ENCODE data around the gene OR5AN1.
"Not testable (repeated sequence)": the region's sequence is repeated elsewhere in the genome, so short reads cannot be mapped to it uniquely, and the experiment has no call there.

OR5AN1 gene, protein sequence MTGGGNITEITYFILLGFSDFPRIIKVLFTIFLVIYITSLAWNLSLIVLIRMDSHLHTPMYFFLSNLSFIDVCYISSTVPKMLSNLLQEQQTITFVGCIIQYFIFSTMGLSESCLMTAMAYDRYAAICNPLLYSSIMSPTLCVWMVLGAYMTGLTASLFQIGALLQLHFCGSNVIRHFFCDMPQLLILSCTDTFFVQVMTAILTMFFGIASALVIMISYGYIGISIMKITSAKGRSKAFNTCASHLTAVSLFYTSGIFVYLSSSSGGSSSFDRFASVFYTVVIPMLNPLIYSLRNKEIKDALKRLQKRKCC

DNA sequence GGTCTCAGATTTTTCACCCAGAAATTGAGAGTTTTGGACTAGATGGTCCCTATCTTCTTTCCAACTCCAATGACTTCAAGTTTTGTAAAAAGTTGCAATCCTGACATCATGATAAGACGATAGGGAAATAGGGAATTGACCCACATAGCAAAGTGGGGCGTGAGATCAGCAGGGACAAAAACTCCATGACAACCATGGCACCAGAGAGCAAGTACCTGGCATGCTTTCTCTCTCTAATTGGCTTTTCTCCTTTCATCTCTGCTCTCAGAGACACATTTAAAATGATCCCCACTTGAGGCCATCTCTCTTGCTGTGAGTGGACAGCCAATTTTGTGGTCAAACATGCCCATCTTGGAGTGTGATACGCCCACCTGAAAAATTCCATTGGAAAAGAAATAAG is at the start of gene OR5AN1:
Gene OR5AN1 (plus strand): TSS at position 301 of the 400 bp plus-strand sequence. CDS start 5,564 bp downstream, outside the sequence.
- DNase-seq = no peak

DNA sequence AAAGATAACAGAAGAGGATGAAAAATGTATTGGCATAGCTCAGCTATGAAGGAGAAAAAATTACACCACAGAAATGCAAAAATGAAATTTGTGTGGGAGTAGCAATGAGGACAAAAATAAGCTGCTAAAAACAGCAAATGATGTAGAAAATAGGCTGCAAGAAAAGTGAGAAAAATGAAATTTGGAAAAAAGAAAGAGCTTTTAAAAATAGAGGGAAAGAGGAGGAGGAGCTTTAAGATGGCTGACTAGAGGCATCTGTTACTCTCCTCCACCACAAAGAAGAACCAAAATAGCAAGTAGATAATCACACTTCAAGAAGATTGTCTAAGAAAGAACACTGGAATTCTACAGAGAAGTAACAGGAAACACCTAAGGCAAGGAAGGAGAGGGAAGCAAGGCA is 23.7 kb upstream of the OR5AN1 start:
- no peak for DNase-seq

DNA sequence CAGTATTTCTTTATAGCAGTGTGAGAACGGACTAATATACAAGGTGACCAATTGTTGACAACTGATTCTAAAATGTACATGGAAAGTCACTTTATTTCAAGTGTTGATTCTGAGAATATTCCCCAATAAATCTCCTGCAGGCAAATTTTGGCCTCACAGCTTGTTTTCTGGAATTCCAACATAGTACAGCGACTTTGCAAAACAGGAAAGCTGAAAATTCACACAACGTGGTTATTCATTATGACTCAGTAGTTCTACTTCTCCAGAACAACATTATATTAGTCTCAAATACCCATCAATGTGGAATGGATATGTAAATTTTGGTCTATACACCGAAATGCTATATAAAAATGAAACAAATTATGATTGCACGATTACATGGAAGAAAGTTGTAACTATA is 22.5 kb upstream of the OR5AN1 start:
- no peak for DNase-seq

DNA sequence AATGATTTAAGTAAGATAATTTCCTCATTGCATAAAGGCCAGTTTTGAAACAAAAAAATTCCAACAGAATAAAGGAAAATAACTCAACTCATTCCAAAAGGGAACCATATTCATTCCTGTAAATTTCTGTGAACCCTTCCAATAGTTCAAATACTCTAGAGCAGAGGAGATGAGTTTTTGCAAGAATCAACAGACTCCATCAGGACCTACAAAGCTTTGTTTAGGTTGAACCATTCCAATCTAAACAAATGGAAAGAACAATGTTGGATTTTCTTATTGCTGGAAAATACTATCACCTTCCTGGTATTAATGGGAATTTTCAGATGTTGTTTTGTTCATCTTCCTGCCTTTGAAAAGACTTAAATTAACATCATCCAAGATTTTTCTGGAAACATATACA is 21.8 kb upstream of the OR5AN1 start:
- no peak for DNase-seq

DNA sequence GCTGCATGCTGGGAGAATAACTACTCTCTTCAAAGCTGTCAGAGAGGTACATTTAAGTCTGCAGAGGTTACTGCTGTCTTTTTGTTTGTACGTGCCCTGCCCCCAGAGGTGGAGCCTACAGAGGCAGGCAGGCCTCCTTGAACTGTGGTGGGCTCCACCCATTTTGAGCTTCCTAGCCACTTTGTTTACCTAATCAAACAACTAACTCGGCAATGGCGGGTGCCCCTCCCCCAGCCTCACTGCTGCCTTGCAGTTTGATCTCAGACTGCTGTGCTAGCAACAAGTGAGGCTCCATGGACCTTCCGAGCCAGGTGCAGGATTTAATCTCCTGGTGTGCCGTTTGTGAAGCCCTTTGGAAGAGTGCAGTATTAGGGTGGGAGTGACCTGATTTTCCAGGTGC is 9.0 kb upstream of the OR5AN1 start:
- DNase-seq = not testable (repeated sequence)

DNA sequence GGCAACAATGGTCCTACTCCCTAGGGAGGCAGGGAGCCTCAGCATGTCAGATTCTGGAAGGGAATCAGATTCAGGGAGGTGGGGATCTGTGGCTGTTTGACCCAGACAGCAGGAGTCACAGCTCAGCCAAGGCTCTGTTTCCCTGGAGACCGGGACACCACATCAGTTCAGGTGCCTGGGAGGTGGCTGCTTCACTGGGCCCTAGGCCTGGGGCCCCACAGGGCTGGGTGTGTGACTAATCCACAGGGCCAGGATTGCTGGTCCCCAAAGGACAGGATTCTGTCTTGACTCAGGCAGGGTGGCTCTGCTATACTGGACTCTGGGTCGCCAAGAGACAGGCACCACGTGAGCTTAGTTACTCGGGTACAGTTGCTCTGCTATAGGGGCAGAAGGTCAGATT is 3.5 kb upstream of the OR5AN1 start:
- no peak for DNase-seq

DNA sequence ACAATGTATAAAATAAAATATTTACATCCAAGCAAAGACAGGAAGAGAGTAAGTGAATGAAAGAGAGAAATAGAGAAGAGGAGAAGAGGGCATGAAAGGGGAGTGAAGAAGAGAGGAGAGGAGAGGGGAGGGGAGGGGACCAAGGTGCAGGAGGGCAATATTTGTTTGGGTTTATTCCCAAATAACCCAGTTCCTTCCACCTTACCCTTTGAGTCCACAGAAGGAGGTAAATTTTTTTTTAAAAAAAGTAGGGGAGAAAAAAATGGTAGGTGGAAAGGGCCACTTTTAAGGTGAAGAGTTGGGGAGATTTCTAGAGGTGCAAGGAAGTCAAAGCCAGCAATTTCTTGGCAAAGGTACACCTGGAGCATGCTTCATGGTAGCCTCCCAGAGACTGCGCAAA is 2.1 kb upstream of the OR5AN1 start:
- DNase-seq = no peak

DNA sequence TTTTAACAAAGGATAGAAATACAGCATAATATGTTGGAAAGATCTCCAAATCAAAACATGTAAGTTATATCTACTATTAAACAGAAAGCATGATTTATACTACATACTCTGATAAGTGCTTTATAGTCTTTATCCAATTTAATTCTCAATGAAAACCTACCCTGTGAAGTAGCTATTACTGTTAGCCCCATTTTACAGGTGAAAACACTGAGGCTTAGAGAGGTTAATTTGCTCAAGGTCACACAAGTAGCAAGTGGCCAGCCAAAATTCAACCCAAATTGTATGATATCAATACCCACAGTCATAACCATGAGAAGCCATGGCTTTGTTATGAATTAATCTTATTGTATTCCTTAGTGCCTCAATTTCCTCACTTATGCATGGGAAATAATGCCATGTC is 675 bp upstream of the OR5AN1 start:
- no peak for DNase-seq

DNA sequence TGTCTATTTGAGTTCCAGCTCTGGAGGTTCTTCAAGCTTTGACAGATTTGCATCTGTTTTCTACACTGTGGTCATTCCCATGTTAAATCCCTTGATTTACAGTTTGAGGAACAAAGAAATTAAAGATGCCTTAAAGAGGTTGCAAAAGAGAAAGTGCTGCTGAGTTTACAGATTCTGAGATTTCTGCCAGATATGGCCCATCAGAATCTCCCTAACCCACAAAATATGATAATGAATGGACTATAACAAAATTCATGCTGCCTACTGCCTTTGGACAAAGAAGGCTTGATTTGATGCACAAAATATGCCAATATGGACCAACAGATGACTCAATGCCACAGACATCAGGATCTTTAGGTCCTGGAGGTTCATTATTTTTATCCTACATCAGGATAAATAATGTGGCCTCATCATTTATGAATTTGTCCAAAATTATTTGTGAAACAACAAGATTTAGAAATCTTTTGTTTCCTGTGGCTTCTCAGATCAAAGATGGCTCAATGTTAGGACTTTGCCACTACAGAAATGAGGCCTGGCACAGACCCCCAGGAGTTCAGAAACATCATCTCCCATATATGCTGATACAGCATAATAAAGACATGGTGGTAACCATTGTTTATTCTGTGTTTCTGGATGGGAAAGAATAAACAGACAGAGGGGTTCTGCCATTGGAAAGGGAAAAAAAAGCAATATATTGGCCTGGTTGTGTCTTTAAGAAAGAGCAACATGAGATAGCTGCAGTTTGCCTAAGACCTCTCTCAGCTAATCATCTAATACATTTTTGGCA is 6.7 kb downstream of the OR5AN1 start:
- DNase-seq = no peak

DNA sequence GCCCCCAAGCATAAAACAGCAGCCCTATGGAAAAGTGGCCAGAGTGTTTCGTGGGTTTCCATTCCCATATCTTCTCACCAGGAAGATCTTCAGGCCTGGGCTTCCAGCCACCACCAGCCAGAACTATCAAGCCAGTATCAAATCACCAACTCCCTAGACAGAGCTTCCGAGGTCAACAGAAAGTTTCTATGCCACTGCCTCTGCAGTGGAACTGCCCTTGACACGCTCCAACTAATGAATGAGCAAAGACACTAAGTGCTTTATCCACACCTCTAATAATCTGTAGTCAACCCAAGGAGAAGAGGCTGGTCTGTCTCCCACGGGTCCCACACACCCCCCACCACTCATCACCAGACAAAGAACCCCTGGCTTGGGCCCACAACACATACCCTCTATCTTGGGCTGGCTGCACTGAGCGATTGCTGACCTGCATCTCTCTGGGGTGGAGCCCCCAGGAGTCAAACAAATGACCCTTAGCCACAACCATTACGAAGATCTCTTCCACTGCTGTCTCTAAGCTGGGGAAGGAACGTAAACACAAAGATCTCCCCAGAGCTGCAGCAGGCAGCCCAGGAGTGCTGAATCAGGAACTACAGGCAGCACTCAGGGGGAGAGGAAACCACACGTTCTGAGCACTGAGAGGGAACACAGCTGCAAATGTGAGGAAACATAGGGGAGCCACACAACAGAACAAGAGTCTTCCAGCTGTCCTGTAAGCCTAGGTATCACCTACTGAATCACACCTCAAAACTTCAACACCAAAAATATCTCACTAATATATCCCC is 9.7 kb downstream of the OR5AN1 start:
- no peak for DNase-seq

DNA sequence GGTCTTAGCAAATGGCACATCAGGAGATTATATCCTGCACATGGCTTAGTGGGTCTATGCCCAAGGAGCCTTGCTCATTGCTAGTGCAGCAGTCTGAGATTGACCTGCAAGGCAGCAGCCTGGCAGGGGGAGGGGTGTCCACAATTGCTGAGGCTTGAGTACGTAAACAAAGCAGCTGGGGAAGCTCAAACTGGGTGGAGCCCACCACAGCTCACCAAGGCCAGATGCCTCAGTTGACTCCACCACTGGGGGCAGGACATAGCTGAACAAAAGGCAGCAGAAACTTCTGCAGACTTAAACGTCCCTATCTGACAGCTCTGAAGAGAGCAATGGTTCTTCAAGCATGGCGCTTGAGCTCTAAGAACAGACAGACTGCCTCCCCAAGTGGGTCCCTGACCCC is 13.6 kb downstream of the OR5AN1 start:
- not testable (repeated sequence) for DNase-seq

DNA sequence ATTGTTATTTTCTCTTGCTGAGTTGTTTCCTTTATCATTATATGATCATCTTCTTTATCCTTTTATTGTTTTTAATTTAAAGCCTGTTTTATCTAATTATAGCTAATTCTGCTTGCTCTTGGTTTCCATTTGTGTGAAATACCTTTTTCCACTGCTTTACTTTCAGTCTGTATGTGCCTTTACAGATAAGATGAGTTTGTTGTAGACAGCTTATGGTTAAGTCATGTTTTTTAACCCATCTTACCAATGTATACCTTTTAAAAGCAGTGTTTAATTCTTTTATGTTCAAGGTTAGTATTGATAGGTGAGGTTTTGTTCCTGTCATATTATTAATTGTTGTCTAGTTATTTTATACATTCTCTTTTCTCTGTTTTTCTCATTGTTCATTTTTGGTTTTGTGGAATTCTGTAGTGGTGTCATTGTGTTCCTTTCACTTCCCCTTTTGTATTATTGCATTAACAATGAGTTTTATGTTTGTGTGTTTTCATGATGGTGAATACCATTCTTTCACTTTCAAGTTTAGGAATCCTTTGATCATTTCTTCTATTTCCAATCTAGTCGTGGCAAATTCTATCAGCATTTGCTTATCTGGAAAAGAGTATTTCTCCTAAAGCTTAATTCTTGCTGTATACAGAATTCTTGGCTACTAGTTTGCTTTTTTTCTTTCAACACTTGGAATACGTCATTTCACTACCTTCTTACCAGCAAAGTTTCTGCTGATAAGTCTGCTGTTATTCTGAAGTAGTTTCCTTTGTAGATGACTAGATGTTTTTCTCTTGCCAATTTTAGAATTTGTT is 21.8 kb downstream of the OR5AN1 start:
- DNase-seq = no peak

DNA sequence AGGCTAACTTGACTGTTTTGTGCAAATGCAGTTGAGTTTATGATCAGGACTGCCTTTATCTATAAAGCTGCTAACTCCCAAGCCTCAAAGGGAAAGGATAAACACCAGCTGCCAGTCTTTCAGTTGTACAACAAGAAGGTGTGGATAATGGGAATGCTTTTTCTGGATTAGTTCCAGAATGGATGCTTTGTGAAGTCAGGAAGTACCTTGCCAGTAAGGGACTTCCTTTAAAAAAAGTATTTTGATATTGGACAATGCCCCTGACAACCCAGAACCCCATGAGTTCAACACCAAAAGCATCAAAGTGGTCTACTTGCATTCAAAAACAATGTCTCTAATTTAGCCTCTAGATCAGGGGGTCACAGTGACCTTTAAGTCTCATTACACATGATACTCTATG is 35.5 kb downstream of the OR5AN1 start:
- DNase-seq = no peak

DNA sequence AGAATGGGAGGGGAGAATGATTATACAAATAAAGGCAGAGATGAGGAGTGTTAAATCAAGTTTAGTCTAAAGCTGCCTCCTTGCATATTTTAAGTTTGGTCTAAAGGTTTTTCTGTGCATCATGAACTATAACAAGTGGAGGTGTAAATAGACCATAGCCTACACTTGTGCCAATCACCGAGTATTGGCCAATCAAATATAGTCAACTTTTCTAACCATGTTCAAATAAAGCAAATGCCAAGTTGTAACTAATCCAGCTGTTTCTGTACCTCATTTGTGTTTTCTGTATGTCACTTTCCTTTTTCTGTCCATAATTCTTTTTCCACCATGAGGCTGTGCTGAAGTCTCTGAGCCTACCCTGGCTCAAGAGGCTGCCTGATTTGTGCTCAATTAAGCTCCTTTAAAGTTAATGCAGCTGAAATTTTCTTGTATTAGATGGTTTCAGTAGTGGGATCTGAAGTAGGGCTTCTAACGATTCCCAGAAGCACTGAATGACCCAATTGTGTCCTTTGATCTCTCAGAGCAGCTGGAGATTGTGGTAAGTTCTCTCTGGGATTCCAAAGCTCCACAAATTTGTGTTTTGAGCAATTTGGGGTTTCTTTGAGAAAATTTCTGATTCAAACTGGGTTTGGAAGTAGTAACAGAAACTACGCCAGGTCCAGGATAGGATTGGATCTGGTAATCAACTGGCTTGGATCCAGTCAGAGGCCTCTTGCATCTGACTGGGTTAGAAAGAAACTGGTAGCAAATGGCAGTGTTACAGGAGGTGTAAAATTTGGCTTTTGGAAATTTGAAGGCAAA is 42.0 kb downstream of the OR5AN1 start:
- no peak for DNase-seq

DNA sequence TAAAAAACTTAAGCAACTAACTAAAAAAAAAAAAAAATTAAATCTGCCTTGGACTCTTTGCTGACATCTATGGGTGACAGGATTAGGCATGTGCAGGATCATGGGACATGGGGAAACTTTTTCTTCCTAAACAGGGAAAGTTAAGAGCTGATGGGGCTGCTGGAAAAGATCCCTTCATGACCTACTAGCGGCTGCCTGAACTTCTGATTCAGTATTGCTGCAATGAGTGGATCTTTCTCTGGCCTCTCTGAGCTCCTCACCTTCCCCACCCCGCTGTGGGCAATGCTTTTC is 42.5 kb downstream of the OR5AN1 start:
- DNase-seq = no peak

DNA sequence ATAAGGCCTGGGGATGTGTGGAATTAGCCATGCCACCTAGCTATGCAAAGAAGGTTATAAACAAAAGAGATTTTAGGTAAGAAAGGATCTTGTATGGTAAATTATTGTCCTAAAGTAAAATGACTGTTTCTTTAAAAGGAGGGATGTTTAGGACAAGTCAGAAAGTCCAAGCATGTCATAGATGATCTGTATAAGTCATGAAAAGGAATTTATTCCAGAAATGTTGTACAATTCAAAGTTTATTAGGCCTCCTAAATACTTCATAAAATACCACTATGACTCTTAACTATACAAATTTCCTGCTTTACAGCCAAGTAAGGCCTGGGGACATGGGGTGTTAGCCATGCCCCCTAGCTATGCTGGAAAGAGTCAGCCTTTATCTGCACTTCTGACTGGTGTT is 44.9 kb downstream of the OR5AN1 start:
- DNase-seq = no peak

DNA sequence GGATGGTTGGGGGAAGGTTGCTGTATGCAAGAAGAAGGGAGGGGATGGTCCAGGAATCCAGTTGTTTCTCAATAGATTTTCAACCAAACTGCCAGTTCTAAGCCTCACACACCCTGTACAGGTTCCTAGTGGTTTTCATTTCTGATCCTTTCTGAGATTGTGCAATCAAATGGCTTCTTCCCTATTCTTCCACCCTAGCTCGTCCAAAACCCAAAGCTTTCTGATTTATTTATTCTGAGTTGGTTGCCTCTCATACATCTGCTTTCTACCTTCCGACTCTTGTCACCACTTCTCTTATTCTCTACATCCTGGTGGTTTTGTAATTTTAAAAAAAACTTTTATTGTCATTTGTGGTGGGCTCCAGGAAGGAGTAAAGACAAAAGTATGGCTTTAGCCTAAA is 55.0 kb downstream of the OR5AN1 start:
- DNase-seq = no peak

DNA sequence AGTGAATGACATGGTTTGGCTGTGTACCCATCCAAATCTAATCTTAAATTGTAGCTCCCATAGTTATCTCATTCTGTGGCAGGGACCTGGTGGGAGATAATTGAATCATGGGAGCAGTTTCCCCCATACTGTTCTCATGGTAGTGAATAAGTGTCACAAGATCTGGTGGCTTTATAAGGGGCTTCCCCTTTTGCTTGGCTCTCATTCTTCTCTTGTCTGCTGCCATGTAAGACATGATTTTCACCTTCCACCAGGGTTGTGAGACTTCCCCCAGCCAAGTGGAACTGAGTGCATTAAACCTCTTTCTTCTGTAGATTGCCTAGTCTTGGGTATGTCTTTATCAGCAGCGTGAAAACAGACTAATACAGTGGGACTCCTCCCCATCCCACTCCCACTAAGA is 56.4 kb downstream of the OR5AN1 start:
- DNase-seq = no peak

DNA sequence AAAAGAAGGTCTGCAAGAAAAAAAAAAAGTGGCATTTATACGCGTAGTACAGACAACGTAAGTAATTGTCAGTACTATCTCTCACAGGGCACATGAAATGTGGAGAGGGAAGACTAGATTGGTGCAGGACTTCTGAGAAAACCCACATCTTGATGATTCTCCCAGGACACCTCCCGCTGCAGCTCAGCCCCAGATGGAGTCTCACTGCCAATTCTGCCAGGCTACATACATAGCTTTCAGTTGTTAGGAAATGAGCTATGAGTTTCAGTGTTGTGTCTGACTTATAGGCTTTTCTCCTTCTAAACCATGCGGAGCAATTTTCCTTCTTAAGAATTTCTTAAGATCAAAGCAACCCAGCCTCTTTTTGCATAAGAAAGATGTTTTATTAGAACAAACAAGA is 57.9 kb downstream of the OR5AN1 start:
- DNase-seq = no peak

DNA sequence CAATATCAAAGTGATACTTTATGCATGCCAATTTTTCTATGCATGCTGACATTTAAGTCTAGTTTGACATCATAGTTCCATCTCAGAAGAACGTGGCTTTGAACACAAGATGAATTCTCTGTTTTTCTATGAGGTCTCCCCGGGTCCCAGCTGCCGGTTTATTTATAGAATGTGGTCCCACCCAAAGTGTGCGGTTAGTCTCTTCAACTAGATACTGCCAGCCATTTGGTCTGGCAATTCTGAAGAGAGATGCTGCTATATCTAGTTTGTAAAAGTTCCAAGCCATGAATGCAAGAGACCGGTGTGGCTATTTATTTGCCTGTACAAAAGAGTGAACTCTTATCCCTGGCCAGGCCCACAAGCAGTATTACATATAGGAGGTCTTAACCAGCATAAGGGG is 58.3 kb downstream of the OR5AN1 start:
- DNase-seq = no peak

DNA sequence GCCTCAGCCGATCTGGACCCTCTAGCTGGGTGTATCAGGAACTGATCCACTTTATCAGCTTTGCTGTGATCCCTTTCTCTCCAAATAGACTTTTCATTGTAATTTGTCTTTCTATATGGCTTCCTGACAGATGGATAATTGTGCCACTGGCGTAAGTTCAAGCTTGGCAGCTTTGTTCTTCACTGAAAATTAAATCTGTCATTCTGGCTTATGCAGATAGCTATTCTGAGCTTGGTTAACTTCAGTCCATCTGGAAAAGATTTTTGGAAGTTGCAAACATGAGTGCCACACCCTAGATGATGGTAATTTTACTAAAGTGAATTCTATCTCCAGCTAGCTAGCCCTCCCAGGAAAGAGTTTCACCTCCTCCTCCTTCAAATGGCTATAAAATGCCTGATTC is 59.5 kb downstream of the OR5AN1 start:
- no peak for DNase-seq

Measured in activated CD4-positive, alpha-beta T cell treated with anti-CD3 and anti-CD28 coated beads, Interleukin-2, amount 50 U/mL, for 4 hours (primary cell).